ENCODE data around the gene NAA25.
"Not testable (repeated sequence)": the region's sequence is repeated elsewhere in the genome, so short reads cannot be mapped to it uniquely, and the experiment has no call there.

The NAA25 gene

DNA sequence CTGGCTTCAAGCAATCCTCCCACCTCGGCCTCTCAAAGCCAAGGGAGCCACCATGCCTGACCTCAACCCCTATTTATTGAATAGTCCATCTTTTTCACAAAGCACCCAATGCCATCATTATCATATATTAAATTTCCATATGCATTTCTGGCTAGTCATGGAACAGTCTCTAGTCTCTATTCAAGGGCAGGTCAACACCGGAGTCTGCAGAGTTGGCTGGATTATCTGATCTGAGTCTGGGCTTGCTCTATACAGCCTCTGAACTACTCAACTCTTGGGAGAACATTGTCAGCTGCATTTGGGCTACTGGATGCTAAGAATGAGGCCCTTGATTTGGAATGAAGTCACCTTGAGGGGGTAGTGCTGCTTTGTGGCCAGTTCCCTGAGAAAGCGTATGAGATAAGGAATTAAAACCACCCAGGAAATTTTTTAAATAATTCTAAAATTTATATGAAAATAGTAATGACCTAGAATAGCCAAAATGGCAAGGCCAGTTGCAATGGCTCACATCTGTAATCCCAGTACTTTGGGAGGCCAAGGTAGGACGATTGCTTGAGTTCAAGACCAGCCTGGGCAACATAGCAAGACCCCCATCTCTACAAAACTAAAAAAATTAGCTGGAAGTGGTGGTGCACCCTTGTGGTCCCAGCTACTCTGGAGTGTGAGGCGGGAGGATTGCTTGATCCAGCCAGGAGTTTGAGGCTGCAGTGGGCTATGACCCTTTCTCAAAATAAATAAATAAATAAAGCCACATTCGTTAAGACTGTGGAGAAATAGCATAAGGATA lies 6.9 kb upstream of the NAA25 start:
- no peak for DNase-seq

DNA sequence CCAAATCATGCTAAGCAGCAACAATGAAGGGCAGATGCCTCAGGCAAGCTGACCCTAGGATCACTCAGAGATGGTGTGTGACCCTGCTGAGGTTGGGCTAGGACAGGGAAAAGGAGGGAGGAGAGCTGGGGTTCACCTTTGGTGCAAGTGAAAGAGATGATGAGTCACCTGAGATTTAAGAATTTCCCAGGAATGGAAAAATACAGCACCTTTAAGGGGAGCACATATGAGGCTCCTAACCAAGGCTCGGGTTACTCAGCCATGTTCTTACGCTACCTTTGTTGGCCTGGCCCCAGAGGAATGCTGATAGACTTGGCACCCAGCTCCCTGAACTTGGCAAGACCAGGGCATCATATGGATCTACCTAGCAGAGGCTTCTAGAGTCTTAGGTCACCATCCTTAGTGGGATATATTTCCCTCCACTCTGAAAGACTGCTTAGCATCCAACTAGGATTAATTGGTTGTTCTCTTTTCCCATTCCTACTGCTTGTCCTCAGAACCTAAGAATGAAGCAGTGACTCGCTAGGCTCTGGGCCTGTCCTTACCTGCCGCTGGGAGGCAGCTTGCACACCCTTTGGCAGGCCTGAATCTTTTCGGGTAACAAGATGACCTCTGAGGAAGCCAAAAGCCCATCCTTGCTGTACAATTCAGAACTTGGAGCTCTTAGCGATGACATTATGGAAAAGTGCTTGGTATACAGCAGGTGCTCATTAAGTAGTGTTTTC lies 4.0 kb upstream of the NAA25 start:
- peak; percentile 31 for DNase-seq

DNA sequence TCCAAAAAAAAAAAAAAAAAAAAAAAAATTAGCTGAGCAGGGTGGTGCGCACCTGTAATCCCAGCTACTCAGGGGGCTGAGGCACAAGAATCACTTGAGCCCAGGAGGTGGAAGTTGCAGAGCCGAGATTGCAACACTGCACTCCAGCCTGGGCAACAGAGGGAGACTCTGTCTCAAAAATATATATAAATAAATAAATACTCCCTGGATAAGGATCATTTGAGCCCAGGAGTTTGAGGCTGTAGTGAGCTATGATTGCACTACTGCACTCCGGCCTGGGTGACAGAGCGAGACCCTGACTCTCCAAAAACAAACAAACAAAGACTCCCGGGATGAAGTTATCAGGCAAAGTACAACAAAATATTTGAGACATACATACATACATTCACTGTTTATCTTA lies 3.3 kb upstream of the NAA25 start:
- DNase-seq, result no peak

DNA sequence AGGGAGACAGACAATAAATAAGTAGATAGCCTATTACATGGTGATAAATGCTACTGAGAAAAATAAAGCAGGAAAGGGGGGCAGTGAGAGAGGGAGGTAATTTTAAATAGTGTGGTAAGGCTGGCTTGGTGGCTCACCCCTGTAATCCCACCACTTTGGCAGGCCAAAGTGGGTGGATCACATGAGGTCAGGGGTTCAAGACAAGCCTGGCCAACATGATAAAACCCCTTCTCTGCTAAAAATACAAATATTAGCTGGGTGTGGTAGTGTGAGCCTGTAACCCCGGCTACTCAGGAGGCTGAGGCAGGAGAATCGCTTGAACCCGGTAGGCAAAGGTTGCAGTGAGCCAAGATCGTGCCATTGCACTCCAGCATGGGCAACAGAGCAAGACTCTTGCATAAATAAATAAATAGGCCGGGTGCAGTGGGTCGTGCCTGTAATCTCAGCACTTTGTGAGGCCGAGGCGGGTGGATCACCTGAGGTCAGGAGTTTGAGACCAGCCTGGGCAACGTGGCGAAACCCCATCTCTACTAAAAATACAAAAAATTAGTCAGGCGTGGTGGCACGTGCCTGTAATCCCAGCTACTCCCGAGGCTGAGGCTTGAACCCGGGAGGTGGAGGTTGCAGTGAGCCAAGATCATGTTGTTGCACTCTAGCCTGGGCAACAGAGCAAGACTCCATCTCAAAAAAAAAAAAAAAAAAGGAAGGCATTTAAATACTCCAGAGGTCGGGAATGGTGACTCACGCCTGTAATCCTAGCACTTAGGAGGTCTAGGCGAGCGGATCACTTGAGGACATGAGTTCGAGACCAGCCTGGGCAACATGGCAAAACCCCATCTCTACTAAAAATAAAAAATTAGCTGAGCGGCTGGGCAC lies 2.4 kb upstream of the NAA25 start:
- peak; percentile 22 for DNase-seq

DNA sequence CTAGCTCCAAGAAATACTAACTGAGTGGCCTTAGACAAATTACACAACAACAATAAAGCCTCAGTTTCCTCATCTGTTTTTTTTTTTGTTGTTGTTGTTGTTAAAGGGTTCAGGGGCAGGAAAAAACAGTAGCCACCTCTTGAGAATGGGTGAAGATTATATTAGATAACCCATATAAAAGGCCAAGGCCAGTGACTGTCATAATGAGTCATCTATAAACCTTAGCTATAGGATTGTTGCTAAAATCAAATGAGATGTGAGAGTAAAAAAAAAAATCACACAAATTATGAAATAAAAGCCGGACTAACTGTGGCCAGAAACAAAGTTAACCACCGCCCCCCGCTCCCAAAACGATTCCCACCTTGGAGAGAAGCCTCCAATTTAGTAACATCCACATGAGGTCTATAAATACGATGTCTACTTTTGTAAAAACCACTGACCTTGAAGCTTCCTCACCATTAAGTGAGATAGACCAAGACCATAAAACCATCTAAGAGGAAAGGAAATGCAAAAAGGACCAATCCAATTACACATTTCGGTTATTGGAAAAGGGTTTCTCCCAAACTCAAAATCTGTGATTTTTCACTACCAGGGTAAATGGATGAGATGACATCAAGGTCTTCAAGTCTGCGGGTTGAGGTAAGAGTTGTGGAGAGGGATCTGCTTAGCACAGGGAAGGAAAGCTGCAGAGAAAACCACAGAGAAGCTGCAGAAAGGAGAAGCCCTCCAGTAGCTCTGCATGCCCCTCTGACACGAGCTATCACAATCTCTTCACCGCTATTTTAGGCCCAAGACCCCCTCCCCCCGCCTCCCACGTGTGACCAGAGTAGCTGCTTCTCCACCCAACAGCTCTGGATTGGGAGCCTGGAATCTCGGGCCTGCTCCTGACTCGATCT lies 1.0 kb downstream of the NAA25 start:
- peak; percentile 74 for DNase-seq

DNA sequence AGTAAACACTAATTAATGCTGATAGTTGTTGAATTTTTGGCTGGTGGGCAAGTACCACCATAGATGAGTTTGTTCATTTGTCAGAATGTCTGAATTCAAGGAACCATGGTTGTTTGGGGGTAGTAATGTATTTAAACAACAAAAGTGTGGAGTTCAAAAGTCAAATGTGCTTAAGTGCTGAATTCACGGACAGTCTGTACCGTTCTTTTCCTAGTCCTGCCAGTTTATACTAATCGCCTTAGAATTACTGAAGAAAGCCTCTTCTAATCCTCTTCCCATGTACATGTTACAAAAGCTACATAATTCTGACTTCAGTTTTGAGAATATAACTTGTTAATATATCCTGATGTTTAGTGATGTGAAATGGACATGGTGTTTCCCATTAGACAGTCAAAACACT lies 2.7 kb downstream of the NAA25 start:
- no peak for DNase-seq

DNA sequence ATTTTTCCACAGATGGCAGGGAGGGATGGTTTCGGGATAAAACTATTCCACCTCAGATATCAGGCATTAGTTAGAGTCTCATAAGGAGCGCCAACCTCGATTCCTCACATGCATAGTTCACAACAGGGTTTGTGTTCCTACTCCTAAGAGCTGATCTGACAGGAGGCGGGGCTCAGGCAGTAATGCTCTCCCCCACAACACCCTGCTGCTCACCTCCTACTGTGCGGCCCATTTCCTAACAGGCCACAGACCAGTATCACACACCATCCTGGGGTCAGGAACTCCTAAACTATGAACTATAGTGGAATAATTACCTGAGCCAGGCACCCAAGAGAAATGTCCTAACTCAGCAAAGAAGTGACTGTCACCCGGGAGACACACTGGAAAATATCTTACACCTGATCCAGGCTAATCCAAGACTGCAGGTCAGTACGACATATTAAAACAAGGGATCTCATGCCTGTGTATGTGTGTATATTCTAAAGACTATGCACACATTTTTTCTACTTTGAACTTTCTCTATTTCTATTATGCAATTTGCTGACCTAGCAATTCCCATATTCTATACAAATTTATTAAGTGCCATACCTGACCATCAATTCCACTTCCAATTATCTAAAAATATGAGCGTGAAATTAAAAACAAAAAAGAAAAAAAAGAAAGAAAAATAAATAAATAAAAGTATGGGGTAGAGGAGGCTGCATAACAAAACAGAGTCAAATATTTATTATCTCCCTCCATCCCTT lies 4.7 kb downstream of the NAA25 start:
- DNase-seq, result no peak

DNA sequence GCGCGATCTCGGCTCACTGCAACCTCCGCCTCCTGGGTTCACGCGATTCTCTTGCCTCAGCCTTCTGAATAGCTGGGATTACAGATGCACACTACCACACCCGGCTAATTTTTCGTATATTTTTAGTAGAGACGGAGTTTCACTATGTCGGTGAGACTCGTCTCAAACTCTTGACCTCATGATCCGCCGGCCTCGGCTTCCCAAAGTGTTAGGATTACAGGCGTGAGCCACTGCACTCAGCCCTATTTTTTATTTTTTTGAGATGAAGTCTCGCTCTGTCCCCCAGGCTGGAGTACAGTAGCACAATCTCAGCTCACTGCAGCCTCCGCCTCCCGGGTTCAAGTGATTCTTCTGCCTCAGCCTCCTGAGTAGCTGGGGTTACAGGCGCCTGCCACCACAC lies 5.8 kb downstream of the NAA25 start:
- DNase-seq, result not testable (repeated sequence)

DNA sequence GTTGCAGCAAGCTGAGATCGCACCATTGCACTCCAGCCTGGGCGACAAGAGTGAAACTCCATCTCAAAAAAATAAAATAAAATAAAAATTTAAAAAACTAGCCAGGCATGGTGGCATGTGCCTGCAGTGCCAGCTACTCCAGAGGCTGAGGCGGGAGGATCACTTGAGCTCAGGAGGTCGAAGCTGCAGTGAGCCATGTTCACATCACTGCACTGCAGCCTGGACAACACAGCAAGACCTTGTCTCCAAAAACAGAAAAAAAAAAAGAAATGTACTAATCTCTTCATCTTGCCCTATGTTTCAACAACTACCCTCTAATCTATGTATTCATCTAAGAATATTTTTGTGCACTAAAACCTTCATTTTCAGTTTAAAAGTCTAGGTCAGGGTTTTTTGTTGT lies 6.5 kb downstream of the NAA25 start:
- DNase-seq, result no peak

DNA sequence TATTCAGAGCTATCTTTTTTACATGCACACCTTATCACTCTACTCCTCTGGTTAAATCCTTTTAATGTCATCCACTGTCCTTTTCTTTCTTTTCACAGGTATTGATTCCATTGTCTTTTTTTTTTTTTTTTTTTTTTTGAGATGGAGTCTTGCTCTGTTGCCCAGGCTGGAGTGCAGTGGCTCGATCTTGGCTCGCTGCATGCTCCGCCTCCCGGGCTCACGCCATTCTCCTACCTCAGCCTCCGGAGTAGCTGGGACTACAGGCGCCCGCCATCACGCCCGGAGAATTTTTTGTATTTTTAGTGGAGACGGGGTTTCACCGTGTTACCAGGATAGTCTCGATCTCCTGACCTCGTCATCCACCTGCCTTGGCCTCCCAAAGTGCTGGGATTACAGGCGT lies 8.1 kb downstream of the NAA25 start:
- not testable (repeated sequence) for DNase-seq

DNA sequence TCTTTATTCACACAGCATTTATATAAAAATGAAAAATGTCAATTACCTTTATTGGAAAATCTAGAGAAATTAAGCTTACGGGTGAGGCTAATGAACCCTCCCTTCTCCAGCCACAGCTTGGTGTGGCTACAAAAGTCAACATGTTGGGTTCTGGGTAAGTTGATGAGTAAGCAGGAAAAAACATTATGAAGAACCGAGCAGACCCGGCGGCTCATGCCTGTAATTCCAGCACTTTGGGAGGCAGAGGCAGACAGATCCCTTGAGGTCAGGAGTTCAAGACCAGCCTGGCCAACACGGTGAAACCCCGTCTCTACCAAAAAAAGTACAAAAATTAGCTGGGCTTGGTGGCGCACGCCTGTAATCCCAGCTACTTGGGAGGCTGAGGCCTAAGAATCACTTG lies 10.9 kb downstream of the NAA25 start:
- no peak for DNase-seq

DNA sequence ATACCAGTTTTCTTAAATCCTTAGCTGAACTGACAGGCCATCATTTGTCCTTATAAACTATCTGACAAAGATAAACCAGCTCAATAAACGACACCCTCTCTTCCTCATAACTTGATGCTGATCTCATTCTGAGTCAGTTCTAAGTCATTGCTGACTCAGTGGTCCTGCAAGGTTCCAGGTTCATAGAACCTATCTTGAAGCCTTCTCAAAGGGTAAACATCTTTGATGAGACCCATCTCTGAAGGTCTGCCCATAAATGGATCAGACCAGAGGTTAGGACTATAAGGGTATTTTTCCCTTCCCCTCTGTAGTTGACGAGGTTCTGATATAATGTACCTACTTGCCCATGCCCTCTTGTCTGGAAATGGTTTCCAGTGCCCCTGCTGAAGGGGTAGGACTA lies 11.9 kb downstream of the NAA25 start:
- DNase-seq, result peak; percentile 42

DNA sequence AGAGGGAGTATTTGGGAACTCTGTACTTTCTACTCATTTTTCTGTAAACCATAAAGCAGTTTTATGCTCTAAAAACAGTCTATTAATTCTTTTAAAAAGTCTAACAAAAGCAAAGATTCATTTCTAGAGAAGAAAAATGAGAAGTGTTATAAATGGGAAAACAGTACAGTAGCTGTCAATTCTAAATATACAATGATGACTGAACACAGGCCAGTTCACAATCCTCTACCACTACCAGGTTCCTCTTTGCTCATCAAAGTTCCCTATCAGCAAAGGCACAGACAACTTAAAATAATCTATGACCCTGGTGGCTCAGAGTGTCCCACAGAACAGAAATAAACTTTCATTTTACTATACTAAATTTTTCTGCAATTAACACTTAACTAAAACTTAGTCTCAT lies 12.5 kb downstream of the NAA25 start:
- no peak for DNase-seq

DNA sequence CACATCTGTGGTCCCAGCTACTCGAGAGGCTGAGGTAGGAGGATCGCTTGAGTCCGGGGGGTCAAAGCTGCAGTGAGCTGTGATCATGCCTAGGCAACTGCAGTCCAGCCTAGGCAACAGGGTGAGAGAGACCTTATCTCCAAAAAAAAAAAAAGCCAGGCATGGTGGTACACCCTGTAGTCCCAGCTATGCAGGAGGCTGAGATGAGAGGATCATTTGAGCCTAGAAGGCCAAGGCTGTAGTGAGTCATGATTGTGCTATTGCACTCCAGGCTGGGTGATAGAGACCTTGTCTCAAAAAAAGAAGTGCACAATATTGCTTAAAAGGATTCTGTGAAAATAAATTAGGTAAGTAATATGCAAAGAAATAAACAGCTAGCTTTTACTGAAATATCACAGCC lies 17.0 kb downstream of the NAA25 start:
- no peak for DNase-seq

DNA sequence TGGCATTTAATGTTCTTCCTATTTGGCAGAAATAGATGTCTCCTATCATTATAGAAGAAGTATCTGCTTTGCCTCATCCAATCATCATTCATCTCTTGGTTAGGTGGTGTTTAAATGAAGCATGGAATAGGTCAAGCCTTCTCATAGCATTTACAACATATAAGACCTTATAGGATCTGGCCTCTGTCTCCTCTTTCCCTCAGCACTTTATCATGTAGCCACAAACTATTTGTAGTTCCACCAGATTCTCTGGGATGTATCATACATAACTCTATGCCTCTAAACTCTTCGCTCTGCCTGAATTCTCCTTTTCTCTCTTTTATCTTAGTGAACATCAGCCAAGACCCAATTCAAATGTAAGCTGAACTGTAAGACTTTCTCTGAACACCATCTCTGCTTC lies 20.7 kb downstream of the NAA25 start:
- no peak for DNase-seq

DNA sequence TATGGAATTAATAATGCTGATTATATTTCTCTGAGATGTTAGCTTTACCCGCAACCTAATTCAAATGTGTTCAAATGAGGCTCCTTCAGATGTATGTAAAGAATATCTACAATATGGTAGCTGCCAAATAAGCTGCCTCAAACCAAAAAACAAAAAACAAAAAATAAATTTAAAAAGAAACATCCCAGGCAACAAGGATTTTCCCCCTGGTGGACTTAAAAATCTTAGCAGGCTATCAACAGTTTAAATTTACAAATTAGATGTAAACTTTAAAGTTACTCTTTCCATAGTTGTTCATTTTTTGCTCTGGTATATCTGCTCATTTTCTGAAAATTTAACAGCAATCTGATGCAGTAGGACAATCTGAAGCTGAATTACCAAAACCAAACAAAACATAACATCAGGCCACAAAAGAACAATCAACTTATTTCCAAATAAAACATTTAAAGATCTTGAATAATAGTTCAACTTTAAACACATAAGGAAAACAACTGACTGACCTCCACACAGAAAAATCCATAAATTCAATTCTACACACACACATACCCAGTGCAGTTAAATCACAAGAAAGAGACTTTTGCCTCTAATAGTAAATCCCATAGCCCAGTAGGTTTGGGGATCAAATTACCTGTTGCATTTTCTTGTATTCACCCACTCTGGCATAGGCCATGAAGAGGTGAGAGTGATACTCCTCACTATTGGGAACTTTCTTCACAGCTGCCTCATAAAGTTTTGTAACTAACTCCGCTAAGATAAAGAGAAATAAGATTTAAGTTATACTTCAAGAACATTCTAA lies 21.3 kb downstream of the NAA25 start:
- no peak for DNase-seq

DNA sequence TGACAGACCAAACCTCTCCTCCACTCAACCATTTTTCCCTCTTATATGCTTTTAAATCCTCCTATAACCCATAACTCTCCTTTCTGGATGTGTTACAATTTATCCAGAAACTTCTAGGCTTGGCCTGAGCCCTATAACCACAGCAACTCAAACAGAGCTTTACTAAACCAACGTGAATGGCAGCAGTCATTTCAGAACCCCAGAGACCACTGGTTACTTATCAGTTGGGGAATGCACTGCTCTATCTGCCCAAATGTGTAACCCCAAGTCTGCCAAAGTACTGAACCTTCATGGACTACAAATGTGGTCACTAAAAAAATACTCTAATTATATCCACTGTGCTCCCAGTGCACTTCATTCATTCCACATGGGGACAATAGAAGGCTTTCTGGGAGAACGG lies 42.0 kb downstream of the NAA25 start:
- DNase-seq, result no peak

DNA sequence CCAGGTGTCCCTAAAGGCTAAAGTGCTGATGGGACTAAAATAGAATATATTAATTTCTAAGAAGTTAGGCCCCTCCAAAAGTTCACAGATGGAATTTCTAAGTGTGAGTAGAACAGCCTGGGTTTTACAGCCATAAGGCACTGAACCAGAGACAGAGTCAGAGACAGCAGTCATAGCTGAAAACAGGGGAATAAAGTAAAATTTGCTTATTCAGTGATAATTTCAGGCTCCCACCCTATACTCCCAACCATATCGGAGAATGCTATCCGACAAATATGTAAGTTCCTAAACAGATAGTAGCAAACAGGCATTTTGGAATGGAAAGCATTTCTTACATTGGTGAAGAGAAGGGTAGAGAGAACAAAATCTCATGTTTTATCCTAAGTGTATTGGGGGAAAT lies 45.3 kb downstream of the NAA25 start:
- DNase-seq, result no peak

DNA sequence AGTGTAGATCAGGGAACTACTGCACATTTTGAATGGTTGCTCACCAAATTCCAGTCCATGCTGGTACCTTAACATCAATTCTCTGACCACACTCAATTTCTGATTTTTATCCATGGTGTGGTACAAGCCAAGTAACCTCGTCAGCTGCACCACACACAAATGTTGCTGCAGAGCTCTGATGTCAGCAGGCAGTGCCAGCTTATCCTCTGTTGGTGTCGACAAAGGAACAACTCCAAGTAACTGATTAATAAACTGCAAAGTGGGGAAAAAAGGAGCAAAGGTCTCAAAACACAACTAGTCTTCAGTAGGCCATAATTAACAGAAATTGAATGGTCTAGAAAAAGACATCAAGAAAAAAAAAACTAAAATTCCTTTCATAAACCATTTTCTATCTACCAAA lies 47.4 kb downstream of the NAA25 start:
- no peak for DNase-seq

DNA sequence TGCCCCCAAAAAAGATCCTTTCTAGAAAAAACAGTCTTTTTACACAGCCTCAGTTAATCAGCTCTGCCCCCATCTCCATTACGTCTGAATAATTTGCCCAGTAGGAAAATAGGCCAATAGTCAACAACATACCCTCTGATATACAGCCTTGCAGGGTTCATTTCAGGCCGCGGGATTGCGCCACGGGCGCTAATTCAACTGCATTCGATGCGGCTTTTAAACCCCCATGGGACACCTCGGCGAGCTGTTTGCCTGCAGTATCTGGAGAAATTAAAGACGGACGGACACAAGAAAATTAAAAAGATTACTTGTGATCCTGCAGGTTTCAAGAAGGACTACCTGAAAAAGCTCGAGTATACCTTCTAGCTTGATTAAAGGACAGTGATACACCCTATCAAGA lies 59.2 kb downstream of the NAA25 start:
- no peak for DNase-seq

DNA sequence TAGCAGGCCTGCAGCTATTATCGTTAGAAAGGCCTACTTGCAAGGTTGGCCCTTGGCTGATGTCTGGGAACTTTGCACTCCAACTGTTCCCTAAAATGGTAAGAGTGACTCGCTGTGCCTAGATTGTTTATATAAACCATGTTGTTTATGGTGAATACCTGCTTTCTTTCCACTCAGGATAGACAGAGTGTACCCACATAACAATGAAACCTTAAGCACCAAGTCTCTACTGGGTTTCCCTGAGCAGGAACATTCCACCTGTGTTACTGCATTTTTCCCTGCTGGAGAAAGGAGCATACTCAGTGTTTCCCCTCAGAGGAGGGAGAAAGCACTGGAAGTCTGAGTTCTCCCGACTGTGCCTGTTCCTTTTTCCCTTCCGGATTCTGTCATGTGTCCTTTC lies 62.6 kb downstream of the NAA25 start:
- no peak for DNase-seq

Data from DMS53 (cell line).